SKM-1 (cell line): Measurements from ENCODE around the gene CTBP2.

ENCODE experiments used
- DNase-seq: peaks from one replicate; lab custom pipeline; 2025; ENCODE audit not compliant: unreplicated experiment; lab: John Stamatoyannopoulos, UW

The CTBP2 gene

GRCh38 chr10:125125951-125126735 is 34.2 kb downstream of the CTBP2 start:
- DNase-seq = no peak

- no peak for DNase-seq
Measured at GRCh38 chr10:125124907-125125306, 35.5 kb downstream of the CTBP2 start.

GRCh38 chr10:125124115-125124487 is 36.3 kb downstream of the CTBP2 start:
- no peak for DNase-seq

GRCh38 chr10:125123476-125124114 is 36.8 kb downstream of the CTBP2 start:
- no peak for DNase-seq

- no peak for DNase-seq
Measured at GRCh38 chr10:125122566-125122965, 37.8 kb downstream of the CTBP2 start.

- no peak for DNase-seq
Measured at GRCh38 chr10:125121003-125121402, 39.4 kb downstream of the CTBP2 start.

- DNase-seq = no peak
Measured at GRCh38 chr10:125120053-125120710, 40.2 kb downstream of the CTBP2 start.

- DNase-seq = no peak
Measured at GRCh38 chr10:125118701-125119100, 41.7 kb downstream of the CTBP2 start.

- DNase-seq = no peak
Measured at GRCh38 chr10:125118011-125118611, 42.3 kb downstream of the CTBP2 start.

- no peak for DNase-seq
Measured at GRCh38 chr10:125116652-125117310, 43.6 kb downstream of the CTBP2 start.

GRCh38 chr10:125116041-125116649 is 44.2 kb downstream of the CTBP2 start:
- no peak for DNase-seq

GRCh38 chr10:125115409-125115808 is 45.0 kb downstream of the CTBP2 start:
- DNase-seq = no peak

GRCh38 chr10:125114761-125115391 is 45.5 kb downstream of the CTBP2 start:
- DNase-seq = no peak

GRCh38 chr10:125113691-125114371 is 46.5 kb downstream of the CTBP2 start:
- DNase-seq = no peak

- no peak for DNase-seq
Measured at GRCh38 chr10:125112697-125113494, 47.5 kb downstream of the CTBP2 start.

- no peak for DNase-seq
Measured at GRCh38 chr10:125111118-125111727, 49.1 kb downstream of the CTBP2 start.

GRCh38 chr10:125107965-125108580 is 52.3 kb downstream of the CTBP2 start:
- no peak for DNase-seq
